ENCODE measurements around the gene LSM10.

LSM10 gene

GRCh38 chr1:36382231-36382630, 15.5 kb downstream of the LSM10 start:
- no peak for DNase-seq

GRCh38 chr1:36381405-36381804, 16.3 kb downstream of the LSM10 start:
- no peak for DNase-seq

- DNase-seq = no peak
Measured at GRCh38 chr1:36380782-36381181, 16.9 kb downstream of the LSM10 start.

GRCh38 chr1:36380143-36380619, 17.5 kb downstream of the LSM10 start:
- DNase-seq = no peak

GRCh38 chr1:36377791-36378492, 19.8 kb downstream of the LSM10 start:
- DNase-seq = no peak

- no peak for DNase-seq
Measured at GRCh38 chr1:36372617-36373016, 25.1 kb downstream of the LSM10 start.

GRCh38 chr1:36369061-36369861, 28.4 kb downstream of the LSM10 start:
- peak; percentile 90 to 93 for DNase-seq

GRCh38 chr1:36367798-36368197, 29.9 kb downstream of the LSM10 start:
- DNase-seq = no peak

- no peak for DNase-seq
Measured at GRCh38 chr1:36367066-36367465, 30.6 kb downstream of the LSM10 start.

- peak; percentile 41 to 42 for DNase-seq
Measured at GRCh38 chr1:36366091-36366661, 31.5 kb downstream of the LSM10 start.

- no peak for DNase-seq
Measured at GRCh38 chr1:36365381-36365780, 32.3 kb downstream of the LSM10 start.

GRCh38 chr1:36359911-36360550, 37.7 kb downstream of the LSM10 start:
- DNase-seq = no peak

- no peak for DNase-seq
Measured at GRCh38 chr1:36359383-36359782, 38.3 kb downstream of the LSM10 start.

GRCh38 chr1:36358514-36359084, 39.1 kb downstream of the LSM10 start:
- DNase-seq = no peak

GRCh38 chr1:36355811-36356210, 41.9 kb downstream of the LSM10 start:
- DNase-seq = no peak

- no peak for DNase-seq
Measured at GRCh38 chr1:36354486-36354885, 43.2 kb downstream of the LSM10 start.

GRCh38 chr1:36352910-36353878, 44.5 kb downstream of the LSM10 start:
- no peak for DNase-seq

- no peak for DNase-seq
Measured at GRCh38 chr1:36352125-36352909, 45.4 kb downstream of the LSM10 start.

- DNase-seq = no peak
Measured at GRCh38 chr1:36351227-36351977, 46.3 kb downstream of the LSM10 start.

GRCh38 chr1:36350659-36351226, 47.0 kb downstream of the LSM10 start:
- DNase-seq = peak; percentile 44 to 52

All from stimulated activated CD4-positive, alpha-beta T cell treated with anti-CD3 and anti-CD28 coated beads, Interleukin-2, amount 100 ng/mL, for 24 hours (primary cell).